Progenitor cell of endocrine pancreas (in vitro differentiated cells): Measurements from ENCODE around the gene NKX1-2. TPM values are rescaled to one million over a fixed set of nuclear protein-coding genes. Genes with fewer than 3 reads are reported as not detected.
A peak's percentile ranks its signal among the peaks of the same experiment; 100 is the strongest.

Experiments used
- DNase-seq: peaks from one replicate; pipeline ENCODE4 v3.0.0; 2021; ENCODE audit warnings: low spot score; ENCODE audit not compliant: unreplicated experiment
- H3K27ac Mint-ChIP-seq: 2 replicates; pipeline ENCODE4 v1.8.0; 2021; ENCODE audit warnings: mild to moderate bottlenecking, moderate library complexity, mixed read lengths
- H3K27me3 Mint-ChIP-seq: 2 replicates; pipeline ENCODE4 v1.8.0; 2021; ENCODE audit warnings: mixed read lengths
- H3K36me3 Mint-ChIP-seq: 2 replicates; pipeline ENCODE4 v1.8.0; 2022; ENCODE audit warnings: mixed read lengths; ENCODE audit not compliant: insufficient read depth
- H3K4me1 Mint-ChIP-seq: 2 replicates; pipeline ENCODE4 v1.8.0; 2021; ENCODE audit warnings: low read depth, mixed read lengths
- H3K4me3 Mint-ChIP-seq: 2 replicates; pipeline ENCODE4 v1.8.0; 2021; ENCODE audit warnings: low read depth, mild to moderate bottlenecking, moderate library complexity, mixed read lengths
- H3K9me3 Mint-ChIP-seq: 2 replicates; pipeline ENCODE4 v1.8.0; 2021; ENCODE audit warnings: low read depth, mixed read lengths
- CTCF ChIP-seq: fragments of 200-600 bp; sonication (generic); IDR thresholded peaks from one replicate; pipeline ENCODE4 v1.5.0; 2021; ENCODE audit warnings: antibody characterized with exemption, mild to moderate bottlenecking; ENCODE audit not compliant: unreplicated experiment
- long read RNA-seq: library from polyadenylated mRNA; unstranded; transcript quantifications from one replicate; pipeline ENCODE4 v2.0.0, GENCODE V29; 2020
- total RNA-seq: library from RNA; stranded (reverse); gene quantifications from 2 replicates; pipeline ENCODE4 v1.2.1, GENCODE V29; 2021

Gene NKX1-2
- total RNA-seq: not detected in 2 replicates
- long read RNA-seq: 0 reads

GRCh38 chr10:124450012-124450782 is at the start of gene NKX1-2:
TSS of gene NKX1-2 (minus strand) at chr10:124450035. CDS start at chr10:124449943, 92 bp downstream.
- Mint-ChIP-seq H3K9me3 (no peaks in the 10 kb centered on the region), H3K4me3 (peak within 1 kb of the TSS; percentile 63), H3K27ac (no peak within 1 kb of the TSS), H3K27me3 (peaks cover 88% of the 10 kb centered on the region), H3K4me1 (peaks cover 20% of the 10 kb centered on the region), H3K36me3 (no peaks in the 10 kb centered on the region)
- TF ChIP-seq CTCF: no peak
- DNase-seq: no peak

GRCh38 chr10:124498056-124498455 is 48.2 kb upstream of the NKX1-2 start:
- Mint-ChIP-seq H3K4me3 (no peak overlapping the region), H3K9me3 (peaks cover 9% of the 10 kb centered on the region), H3K27ac (no peak overlapping the region), H3K36me3 (peaks cover 13% of the 10 kb centered on the region), H3K4me1 (no peaks in the 10 kb centered on the region), H3K27me3 (no peaks in the 10 kb centered on the region)
- no peak for DNase-seq
- TF ChIP-seq CTCF: no peak

- DNase-seq: no peak
- no peak overlapping the region for H3K4me3 Mint-ChIP-seq
- H3K36me3 Mint-ChIP-seq: peaks cover 15% of the 10 kb centered on the region
- H3K4me1 Mint-ChIP-seq: no peaks in the 10 kb centered on the region
- H3K27ac Mint-ChIP-seq: no peak overlapping the region
- peaks cover 9% of the 10 kb centered on the region for H3K9me3 Mint-ChIP-seq
- no peaks in the 10 kb centered on the region for H3K27me3 Mint-ChIP-seq
- no peak for TF ChIP-seq CTCF
These were observed 47.5 kb upstream of the NKX1-2 start for GRCh38 chr10:124497196-124497881.

- DNase-seq: no peak
- TF ChIP-seq CTCF: no peak
- Mint-ChIP-seq H3K27ac (no peak overlapping the region), H3K9me3 (peaks cover 6% of the 10 kb centered on the region), H3K4me1 (no peaks in the 10 kb centered on the region), H3K36me3 (peaks cover 13% of the 10 kb centered on the region), H3K4me3 (no peak overlapping the region), H3K27me3 (no peaks in the 10 kb centered on the region)
These were observed 46.8 kb upstream of the NKX1-2 start for GRCh38 chr10:124496620-124497019.

- Mint-ChIP-seq H3K27me3 (no peaks in the 10 kb centered on the region), H3K9me3 (peaks cover 5% of the 10 kb centered on the region), H3K36me3 (peaks cover 11% of the 10 kb centered on the region), H3K4me3 (no peak overlapping the region), H3K27ac (no peak overlapping the region), H3K4me1 (no peaks in the 10 kb centered on the region)
- DNase-seq: no peak
- no peak for TF ChIP-seq CTCF
These were observed 46.3 kb upstream of the NKX1-2 start for GRCh38 chr10:124496150-124496549.
